Activated naive CD8-positive, alpha-beta T cell treated with anti-CD3 and anti-CD28 coated beads, Interleukin-2, amount 50 U/mL, for 16 hours (primary cell): Measurements from ENCODE around the gene AWAT2.

ENCODE experiments used
- DNase-seq: peaks from one replicate; pipeline ENCODE4 v3.0.0-alpha.2; 2020; ENCODE audit warnings: low read depth, low spot score

The AWAT2 gene

GRCh38 chrX:70042399-70043371, 7.1 kb downstream of the AWAT2 start:
- DNase-seq, result no peak

DNA sequence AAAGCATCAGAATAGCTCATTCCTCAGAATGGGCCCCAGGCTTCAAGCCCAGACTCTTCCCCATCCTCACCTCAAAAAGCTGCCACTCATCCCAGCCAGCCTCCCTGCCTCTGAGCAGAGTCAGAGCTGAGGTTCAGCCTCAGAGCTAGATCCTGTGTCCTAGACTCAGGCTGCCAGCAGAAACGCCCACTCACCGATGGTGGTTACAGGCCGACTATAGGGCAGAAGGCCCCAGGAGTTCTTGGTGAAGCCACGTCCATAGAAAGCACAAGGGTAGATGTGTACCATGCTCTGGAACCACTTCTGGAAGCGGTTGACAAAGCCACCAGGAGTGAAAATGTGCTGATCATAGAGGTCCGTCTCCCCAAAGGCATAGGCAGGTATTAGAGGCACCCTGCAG, 7.7 kb downstream of the AWAT2 start:
- DNase-seq, result no peak

DNA sequence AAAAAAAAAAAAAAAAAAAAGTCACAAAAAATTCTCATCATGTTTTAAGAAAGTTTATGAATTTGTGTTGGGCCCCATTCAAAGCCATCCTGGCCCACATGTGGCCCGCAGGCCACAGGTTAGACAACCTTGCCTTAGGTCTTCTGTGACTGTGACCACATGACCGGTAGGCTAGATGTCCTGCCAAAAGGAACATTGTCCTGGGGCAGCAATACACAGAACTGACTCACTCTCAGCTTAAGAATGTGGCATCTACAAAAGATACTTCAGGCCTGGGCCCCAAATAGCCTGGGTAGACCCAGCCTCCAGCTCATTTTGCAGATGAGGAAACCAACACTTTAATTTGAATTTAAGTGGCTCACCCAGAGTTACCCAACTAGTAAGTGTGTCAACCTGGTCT, 10.0 kb downstream of the AWAT2 start:
- no peak for DNase-seq

- no peak for DNase-seq
Measured at GRCh38 chrX:70038951-70039350, 10.8 kb downstream of the AWAT2 start.

DNA sequence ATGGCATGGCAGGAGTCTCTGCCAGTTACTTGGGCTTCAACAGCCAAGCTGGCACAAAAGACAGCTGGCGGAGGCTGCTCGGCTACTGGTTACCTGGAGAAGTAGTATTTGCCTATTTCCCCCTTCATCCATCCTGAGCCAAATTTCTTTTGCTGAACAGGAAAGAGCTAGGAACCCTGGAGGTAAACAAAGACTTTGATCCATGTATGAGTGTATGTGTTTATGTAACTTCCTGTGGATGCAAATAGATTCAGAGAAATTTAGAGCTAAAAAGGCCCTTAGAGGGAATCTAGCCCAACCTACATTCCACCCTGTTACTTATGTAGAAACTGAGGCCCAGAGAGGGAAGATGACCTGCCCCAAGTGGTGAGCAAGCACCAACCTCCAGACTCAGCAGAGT, 11.2 kb downstream of the AWAT2 start:
- DNase-seq, result no peak

- DNase-seq, result no peak
Measured at GRCh38 chrX:70034646-70035045, 15.1 kb downstream of the AWAT2 start.

DNA sequence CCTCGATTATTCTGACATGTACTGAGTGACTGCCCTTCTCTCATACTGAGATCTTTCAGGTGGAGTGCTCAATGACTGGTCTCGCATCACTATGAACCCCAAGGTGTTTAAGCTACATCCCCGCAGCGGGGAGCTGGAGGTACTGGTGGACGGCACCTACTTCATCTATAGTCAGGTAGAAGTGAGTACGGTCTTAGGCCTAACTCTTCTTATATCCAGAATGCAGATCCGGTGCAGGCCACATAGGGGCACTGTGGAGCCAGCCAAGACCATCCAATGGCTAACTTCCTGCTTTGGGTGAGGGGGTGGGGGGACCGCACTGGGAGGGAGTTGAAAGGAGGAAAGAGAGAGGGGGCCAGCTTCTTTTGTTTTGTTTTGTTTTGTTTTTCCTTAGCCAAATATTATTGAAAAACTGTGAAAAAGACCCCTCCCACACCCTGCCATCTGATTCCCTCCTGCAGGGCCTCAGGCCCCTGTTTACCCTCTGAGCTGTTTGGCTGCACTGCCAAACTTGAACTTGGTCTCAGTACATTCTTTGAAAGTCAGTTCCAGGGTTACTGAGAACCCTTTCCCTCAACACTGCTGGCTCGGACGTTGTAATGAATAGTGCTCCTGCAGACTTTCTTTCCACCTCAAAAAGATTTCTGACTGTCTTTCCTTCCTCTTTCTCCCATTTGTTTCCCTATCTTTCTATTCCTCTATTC, 16.2 kb downstream of the AWAT2 start:
- DNase-seq, result no peak

- DNase-seq, result no peak
Measured at GRCh38 chrX:70032792-70033191, 16.9 kb downstream of the AWAT2 start.

- DNase-seq, result no peak
Measured at GRCh38 chrX:70030301-70030767, 19.4 kb downstream of the AWAT2 start.

DNA sequence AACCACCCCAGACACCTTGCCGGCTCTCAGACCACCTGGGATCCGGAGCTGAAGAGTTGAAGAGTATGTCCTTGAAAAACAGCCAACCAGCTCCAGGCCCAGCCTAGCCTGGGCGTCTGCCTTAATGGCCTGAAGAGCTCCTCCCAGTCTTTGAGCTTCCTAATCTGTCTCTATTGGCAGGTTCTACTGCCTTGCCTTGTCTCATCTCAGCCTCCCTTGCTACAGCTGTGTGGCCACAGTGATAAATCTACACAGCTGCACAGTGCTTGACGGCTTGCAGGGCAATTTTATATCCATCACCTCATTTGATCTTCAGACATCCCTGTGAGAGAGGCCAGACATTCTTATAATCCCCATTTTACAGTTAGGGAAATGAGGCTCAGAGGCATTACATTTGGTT, 19.9 kb downstream of the AWAT2 start:
- no peak for DNase-seq

DNA sequence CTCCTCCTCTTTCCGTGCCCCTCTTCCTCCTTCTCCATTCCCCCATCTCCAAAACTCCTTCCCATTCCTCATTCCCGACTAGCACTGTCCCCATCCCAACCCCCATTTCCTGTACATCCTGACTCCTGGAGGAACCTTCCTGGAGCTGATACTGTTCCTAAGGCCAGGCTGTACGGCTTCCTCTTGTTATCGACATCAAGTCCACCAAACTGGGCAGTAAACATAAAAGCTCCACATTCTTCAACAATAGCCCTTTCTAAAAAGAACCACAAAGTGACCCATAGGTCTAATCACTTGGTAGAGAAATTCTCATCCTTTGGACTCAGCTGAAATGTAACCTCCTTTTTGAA, 22.9 kb downstream of the AWAT2 start:
- no peak for DNase-seq

DNA sequence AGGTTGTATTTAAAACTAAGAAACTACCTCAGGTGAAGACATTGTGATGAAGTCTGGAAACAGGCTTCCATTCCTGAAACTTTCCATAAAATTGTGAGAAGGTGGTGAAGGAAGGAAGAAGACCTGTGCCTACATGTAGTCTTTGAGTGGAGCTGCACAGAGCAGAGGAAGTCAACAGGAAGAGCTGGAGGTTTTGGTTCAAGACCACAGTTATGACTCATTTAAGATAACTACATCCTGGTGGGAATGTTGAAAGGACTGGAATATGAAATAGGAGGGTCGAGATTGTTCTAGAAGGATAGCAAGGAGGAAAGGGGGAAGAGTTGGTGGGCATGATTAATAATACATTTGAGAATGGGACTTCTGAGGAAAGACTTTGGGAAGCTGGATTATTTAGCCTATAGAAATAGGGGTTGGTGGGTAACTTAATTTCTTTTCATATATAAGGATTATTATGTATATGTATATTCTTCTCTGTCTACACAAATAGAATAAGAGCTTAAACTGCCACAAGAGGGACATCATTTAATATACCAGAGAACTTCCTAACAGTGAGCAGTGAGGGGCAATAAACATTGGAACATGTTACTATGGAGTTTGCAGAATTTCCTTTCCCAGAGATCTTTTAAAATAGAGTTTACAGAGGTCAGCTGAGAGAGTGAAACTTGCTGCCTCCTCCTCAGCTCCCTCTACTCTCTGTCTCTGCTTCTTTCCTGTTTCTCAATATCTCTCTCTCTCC, 23.5 kb downstream of the AWAT2 start:
- no peak for DNase-seq

- DNase-seq, result no peak
Measured at GRCh38 chrX:70025464-70025863, 24.3 kb downstream of the AWAT2 start.

GRCh38 chrX:70022616-70023015, 27.1 kb downstream of the AWAT2 start:
- no peak for DNase-seq

DNA sequence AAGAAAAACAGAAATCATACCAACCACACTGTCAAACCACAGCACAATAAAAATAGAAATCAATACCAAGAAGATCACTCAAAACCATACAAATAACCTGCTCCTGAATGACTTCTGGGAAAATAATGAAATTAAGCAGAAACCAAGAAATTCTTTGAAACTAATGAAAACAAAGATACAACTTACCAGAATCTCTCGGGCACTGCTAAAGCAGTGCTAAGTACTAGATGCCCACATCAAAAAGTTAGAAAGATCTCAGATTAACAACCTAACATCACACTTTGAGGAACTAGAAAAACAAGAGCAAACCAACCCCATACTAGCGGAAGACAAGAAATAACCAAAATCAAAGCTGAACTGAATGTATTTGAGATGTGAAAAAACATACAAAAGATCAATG, 33.2 kb downstream of the AWAT2 start:
- no peak for DNase-seq

DNA sequence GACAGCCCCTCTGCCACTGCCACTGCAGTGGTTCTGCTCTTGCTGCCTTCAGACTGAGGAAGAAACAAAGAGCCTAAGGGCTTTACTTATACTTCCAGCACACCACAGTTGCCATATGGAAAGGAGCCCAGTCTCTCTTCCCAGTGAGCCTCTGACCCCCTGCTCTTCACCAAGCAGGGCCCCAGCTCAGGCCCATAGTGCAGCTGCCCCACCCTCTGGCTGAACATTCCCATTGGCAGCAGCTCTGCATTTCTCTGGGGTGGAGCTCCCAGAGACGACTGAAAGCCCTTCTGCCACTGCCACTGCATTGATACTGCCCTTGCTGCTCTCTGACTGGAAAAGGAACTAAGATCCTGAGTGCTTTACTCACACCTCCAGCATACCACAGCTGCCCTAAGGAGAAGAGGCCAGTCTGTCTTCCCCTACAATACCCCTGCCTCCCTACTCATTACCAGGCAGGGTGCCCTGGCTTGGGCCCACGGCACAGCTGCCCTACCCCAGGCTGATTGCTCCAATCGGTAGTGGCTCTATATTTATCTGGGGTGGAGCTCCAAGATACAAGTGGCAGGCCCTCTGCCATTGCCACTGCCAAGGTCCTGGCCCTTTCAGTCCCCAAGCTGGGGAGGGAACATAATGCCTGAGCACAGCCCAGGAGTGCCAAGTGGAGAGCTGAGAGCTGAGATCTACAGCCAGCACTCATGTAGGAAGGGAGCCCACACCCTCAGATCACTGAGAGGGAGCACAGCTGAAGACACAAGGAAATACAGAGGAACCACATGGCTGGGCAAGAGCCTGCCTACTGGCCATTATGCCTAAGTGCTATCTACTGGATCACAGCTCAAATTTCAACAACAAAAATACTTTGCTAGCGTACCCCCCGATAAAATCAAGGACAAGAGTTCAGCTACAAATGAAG, 36.0 kb downstream of the AWAT2 start:
- DNase-seq, result no peak

GRCh38 chrX:70012756-70013155, 37.0 kb downstream of the AWAT2 start:
- DNase-seq, result no peak

DNA sequence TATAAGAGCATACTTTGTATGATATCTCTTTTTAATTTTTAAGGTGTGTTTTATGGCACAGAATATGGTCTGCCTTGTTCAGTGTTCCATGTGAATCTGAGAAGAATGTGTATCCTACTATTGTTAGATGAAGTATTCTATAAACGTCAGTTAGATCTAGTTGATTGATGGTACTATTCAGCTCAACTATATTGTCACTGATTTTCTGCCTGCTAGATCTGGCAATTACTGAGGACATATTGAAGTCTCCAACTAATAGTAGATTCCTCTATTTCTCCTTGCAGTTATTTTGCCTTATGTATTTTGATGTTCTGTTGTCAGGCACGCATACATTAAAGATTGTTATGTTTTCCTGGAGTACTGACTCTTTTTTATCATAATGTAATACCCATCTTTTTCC, 39.8 kb downstream of the AWAT2 start:
- no peak for DNase-seq

GRCh38 chrX:70009049-70009448, 40.7 kb downstream of the AWAT2 start:
- no peak for DNase-seq

DNA sequence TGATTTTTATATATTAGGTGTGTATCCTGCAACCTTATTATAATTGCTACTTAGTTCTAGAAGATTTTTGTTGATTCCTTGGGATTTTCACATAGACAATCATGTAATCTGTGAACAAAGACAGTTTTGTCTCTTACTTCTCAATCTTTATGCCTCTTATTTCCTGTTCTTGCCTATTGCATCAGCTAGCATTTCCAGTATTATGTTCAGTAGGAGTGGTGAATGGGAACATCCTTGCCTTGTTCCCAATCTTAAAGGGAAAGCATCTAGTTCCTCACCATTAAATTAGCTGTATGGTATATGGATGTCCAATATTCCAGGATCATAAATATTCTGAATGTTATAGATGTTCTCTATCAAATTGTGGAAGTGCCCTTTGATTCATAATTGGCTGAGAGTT, 41.8 kb downstream of the AWAT2 start:
- DNase-seq, result no peak

DNA sequence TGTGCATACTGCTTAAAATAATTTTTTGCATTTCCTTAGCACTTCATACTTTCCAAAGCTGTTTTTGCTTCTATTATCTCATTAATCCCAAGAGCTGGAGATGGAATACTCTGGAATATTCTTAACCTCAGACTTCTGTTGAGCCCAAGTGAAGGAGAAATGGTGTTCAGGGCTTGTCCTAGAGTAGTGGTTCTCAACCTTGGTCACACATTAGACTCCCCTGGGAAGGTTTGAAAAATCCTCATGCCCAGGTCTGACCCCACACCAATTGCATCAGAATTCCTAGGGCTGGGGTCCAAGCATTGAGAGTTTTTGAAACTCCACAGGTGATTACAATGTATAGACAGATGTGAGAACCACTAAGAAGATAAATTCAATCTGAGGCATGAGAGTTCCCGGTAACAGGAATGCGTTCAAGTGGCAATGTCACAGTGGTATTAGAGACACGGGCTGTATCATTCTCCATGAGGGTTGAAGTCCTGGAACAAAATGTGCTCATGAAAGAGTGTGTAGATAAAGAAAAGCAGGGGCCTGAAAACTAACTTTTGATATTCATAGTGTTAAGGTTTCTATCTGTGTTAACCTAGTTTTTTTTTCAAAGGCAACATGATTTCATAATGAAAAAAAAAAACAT, 47.9 kb downstream of the AWAT2 start:
- DNase-seq, result no peak
